KMS-11 (cell line): Measurements from ENCODE around the gene WDTC1.

Experiments
- H2AFZ ChIP-seq: fragments of 200-600 bp; sonication (generic); 2 replicates; pipeline ENCODE4 v1.6.1; 2016; ENCODE audit warnings: antibody characterized with exemption, mixed run types, low read depth
- H3K27ac ChIP-seq: fragments of 200-600 bp; sonication (generic); 2 replicates; pipeline ENCODE4 v1.6.1; 2016; ENCODE audit warnings: mild to moderate bottlenecking, mixed run types
- H3K27me3 ChIP-seq: fragments of 200-600 bp; sonication (generic); 2 replicates; pipeline ENCODE4 v1.6.1; 2017; ENCODE audit warnings: mild to moderate bottlenecking, low read depth, mixed run types, moderate library complexity; ENCODE audit not compliant: insufficient read depth
- H3K36me3 ChIP-seq: fragments of 200-600 bp; sonication (generic); 2 replicates; pipeline ENCODE4 v1.6.1; 2017; ENCODE audit warnings: mild to moderate bottlenecking, mixed run types; ENCODE audit not compliant: insufficient read depth
- H3K4me1 ChIP-seq: fragments of 200-600 bp; sonication (generic); 2 replicates; pipeline ENCODE4 v1.6.1; 2016; ENCODE audit warnings: mild to moderate bottlenecking, low read depth, mixed run types; ENCODE audit not compliant: poor library complexity, severe bottlenecking
- H3K4me2 ChIP-seq: fragments of 200-600 bp; sonication (generic); 2 replicates; pipeline ENCODE4 v1.7.0; 2016; ENCODE audit warnings: mild to moderate bottlenecking, mixed run types
- H3K4me3 ChIP-seq: fragments of 200-600 bp; sonication (generic); IDR thresholded peaks from 2 replicates; pipeline ENCODE4 v1.6.1; 2017; ENCODE audit warnings: low read depth, low read length, mixed read lengths; ENCODE audit not compliant: insufficient read depth
- H3K79me2 ChIP-seq: fragments of 200-600 bp; sonication (generic); 2 replicates; pipeline ENCODE4 v1.6.1; 2016; ENCODE audit warnings: low read depth, mixed run types; ENCODE audit not compliant: insufficient read depth
- H3K9ac ChIP-seq: fragments of 200-600 bp; sonication (generic); 2 replicates; pipeline ENCODE4 v1.6.1; 2016; ENCODE audit warnings: mild to moderate bottlenecking, mixed run types
- H4K20me1 ChIP-seq: fragments of 200-600 bp; sonication (generic); 2 replicates; pipeline ENCODE4 v1.6.1; 2016; ENCODE audit warnings: mild to moderate bottlenecking, mixed run types; ENCODE audit not compliant: insufficient read depth
- CTCF ChIP-seq: fragments of 200-600 bp; sonication (generic); conservative IDR thresholded peaks from 2 replicates; pipeline ENCODE4 v1.6.1; 2017; ENCODE audit warnings: low read depth, mild to moderate bottlenecking, antibody characterized with exemption, low read length, moderate library complexity, mixed read lengths

The WDTC1 gene

GRCh38 chr1:27349784-27350662 lies 115.6 kb downstream of the WDTC1 start:
- Histone ChIP-seq H3K4me2 (no peak overlapping the region), H4K20me1 (no peaks in the 10 kb centered on the region), H3K27me3 (no peaks in the 10 kb centered on the region), H3K36me3 (no peaks in the 10 kb centered on the region), H2AFZ (no peak overlapping the region), H3K27ac (no peak overlapping the region), H3K4me1 (no peaks in the 10 kb centered on the region), H3K9ac (no peak overlapping the region), H3K79me2 (no peaks in the 10 kb centered on the region), H3K4me3 (no peak overlapping the region)
- TF ChIP-seq CTCF: no peak

- Histone ChIP-seq H2AFZ (no peak overlapping the region), H3K27me3 (no peaks in the 10 kb centered on the region), H3K9ac (no peak overlapping the region), H4K20me1 (no peaks in the 10 kb centered on the region), H3K4me1 (no peaks in the 10 kb centered on the region), H3K36me3 (no peaks in the 10 kb centered on the region), H3K4me2 (no peak overlapping the region), H3K79me2 (no peaks in the 10 kb centered on the region), H3K27ac (no peak overlapping the region), H3K4me3 (no peak overlapping the region)
- TF ChIP-seq CTCF: no peak
Measured at GRCh38 chr1:27350663-27351540, 116.5 kb downstream of the WDTC1 start.

GRCh38 chr1:27351541-27352107 lies 117.2 kb downstream of the WDTC1 start:
- H2AFZ ChIP-seq: no peak overlapping the region
- H4K20me1 ChIP-seq: no peaks in the 10 kb centered on the region
- no peaks in the 10 kb centered on the region for H3K4me1 ChIP-seq
- no peaks in the 10 kb centered on the region for H3K79me2 ChIP-seq
- H3K27me3 ChIP-seq: no peaks in the 10 kb centered on the region
- TF ChIP-seq CTCF: no peak
- no peak overlapping the region for H3K4me2 ChIP-seq
- H3K36me3 ChIP-seq: no peaks in the 10 kb centered on the region
- no peak overlapping the region for H3K4me3 ChIP-seq
- no peak overlapping the region for H3K27ac ChIP-seq
- H3K9ac ChIP-seq: no peak overlapping the region

GRCh38 chr1:27353166-27353565 lies 118.7 kb downstream of the WDTC1 start:
- Histone ChIP-seq H3K4me3 (no peak overlapping the region), H4K20me1 (no peaks in the 10 kb centered on the region), H3K9ac (no peak overlapping the region), H3K4me1 (peaks cover 7% of the 10 kb centered on the region), H3K36me3 (no peaks in the 10 kb centered on the region), H3K79me2 (no peaks in the 10 kb centered on the region), H3K27ac (no peak overlapping the region), H3K27me3 (no peaks in the 10 kb centered on the region), H3K4me2 (no peak overlapping the region), H2AFZ (no peak overlapping the region)
- TF ChIP-seq CTCF: no peak
